GM19099 (cell line): ENCODE results near the gene WDR53.

ENCODE experiments used
- POLR2A ChIP-seq: IDR thresholded peaks from 3 replicates; pipeline ENCODE4 v1.6.1; 2011; ENCODE audit warnings: low read depth; ENCODE audit not compliant: insufficient read length; ENCODE audit errors: extremely low read depth

WDR53 gene

GRCh38 chr3:196568246-196569002 is at the start of gene WDR53, which contains the start of gene FBXO45:
Gene WDR53 (minus strand): TSS chr3:196568554. CDS start chr3:196561475, 7,079 bp downstream.
Gene FBXO45 (plus strand): TSS chr3:196568660. CDS start chr3:196568985, 325 bp downstream.
- peak; percentile 95 for TF ChIP-seq POLR2A

GRCh38 chr3:196617256-196617655 is 48.9 kb upstream of the WDR53 start:
- TF ChIP-seq POLR2A: no peak

- TF ChIP-seq POLR2A: no peak
These were observed 43.6 kb upstream of the WDR53 start for GRCh38 chr3:196611761-196612483.

- no peak for TF ChIP-seq POLR2A
These were observed 41.6 kb upstream of the WDR53 start for GRCh38 chr3:196609805-196610515.

GRCh38 chr3:196609343-196609775 is 41.0 kb upstream of the WDR53 start:
- no peak for TF ChIP-seq POLR2A

- TF ChIP-seq POLR2A: no peak
These were observed 40.3 kb upstream of the WDR53 start for GRCh38 chr3:196608693-196609092.

GRCh38 chr3:196604548-196604947 is 36.2 kb upstream of the WDR53 start:
- no peak for TF ChIP-seq POLR2A

GRCh38 chr3:196603683-196604082 is 35.3 kb upstream of the WDR53 start:
- TF ChIP-seq POLR2A: no peak

GRCh38 chr3:196602673-196603072 is 34.3 kb upstream of the WDR53 start:
- TF ChIP-seq POLR2A: no peak

GRCh38 chr3:196600359-196600758 is 32.0 kb upstream of the WDR53 start:
- no peak for TF ChIP-seq POLR2A

GRCh38 chr3:196599734-196600128 is 31.4 kb upstream of the WDR53 start:
- TF ChIP-seq POLR2A: no peak

GRCh38 chr3:196596355-196596754 is 28.0 kb upstream of the WDR53 start:
- TF ChIP-seq POLR2A: no peak

- no peak for TF ChIP-seq POLR2A
These were observed 21.9 kb upstream of the WDR53 start for GRCh38 chr3:196590279-196590678.

GRCh38 chr3:196585044-196585757 is 16.8 kb upstream of the WDR53 start:
- no peak for TF ChIP-seq POLR2A

- no peak for TF ChIP-seq POLR2A
These were observed 4.0 kb upstream of the WDR53 start for GRCh38 chr3:196572389-196572788.
